ENCODE measurements around the gene RMRP.

DNA sequence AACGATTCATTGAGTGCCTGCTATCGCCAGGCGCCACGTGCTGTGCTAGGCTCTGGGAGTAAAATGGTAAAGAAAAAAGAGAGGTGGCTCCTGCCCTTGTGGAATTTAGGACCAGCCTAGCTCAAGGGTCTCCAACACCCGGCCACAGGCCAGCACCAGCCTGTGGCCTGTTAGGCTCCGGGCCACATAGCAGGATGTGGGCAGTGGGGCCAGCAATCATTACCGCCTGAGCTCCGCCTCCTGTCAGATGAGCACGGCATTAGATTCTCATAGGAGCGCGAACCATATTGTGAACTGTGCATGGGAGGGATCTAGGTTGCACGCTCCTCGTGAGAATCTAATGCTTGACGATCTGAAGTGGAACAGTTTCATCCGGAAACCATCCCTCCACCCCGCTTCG, 1.5 kb downstream of the RMRP start:
- TF ChIP-seq POLR2A (IDR thresholded peaks at IDR 0.05) = no peak
- TF ChIP-seq, protein P1, sequence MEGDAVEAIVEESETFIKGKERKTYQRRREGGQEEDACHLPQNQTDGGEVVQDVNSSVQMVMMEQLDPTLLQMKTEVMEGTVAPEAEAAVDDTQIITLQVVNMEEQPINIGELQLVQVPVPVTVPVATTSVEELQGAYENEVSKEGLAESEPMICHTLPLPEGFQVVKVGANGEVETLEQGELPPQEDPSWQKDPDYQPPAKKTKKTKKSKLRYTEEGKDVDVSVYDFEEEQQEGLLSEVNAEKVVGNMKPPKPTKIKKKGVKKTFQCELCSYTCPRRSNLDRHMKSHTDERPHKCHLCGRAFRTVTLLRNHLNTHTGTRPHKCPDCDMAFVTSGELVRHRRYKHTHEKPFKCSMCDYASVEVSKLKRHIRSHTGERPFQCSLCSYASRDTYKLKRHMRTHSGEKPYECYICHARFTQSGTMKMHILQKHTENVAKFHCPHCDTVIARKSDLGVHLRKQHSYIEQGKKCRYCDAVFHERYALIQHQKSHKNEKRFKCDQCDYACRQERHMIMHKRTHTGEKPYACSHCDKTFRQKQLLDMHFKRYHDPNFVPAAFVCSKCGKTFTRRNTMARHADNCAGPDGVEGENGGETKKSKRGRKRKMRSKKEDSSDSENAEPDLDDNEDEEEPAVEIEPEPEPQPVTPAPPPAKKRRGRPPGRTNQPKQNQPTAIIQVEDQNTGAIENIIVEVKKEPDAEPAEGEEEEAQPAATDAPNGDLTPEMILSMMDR (IDR thresholded peaks at IDR 0.05) = no peak
- no peak for TF ChIP-seq POLR2AphosphoS5 (IDR thresholded peaks at IDR 0.05)

All from prostate gland (tissue), 2 donors.